Endothelial cell of umbilical vein (primary cell): Measurements from ENCODE around the gene MGME1. TPM values are rescaled to one million over a fixed set of nuclear protein-coding genes. Genes with fewer than 3 reads are reported as not detected.

ENCODE experiments used
- Bru-seq: library from RNA; stranded (reverse); fragments of 400-500 nt; gene quantifications from one replicate; lab custom pipeline; 2021; lab: Mats Ljungman, UMichigan
- BruChase-seq, 2 experiments: library from RNA; stranded (reverse); fragments of 400-500 nt; gene quantifications; one replicate each; lab custom pipeline; 2021; lab: Mats Ljungman, UMichigan
- BruUV-seq: library from RNA; stranded (reverse); fragments of 400-500 nt; replicated peaks from 2 replicates; lab custom pipeline; 2021; lab: Mats Ljungman, UMichigan
- CTCF ChIA-PET: fragments of 300-600, 350-600 bp; sonication (Branson Sonifier 250); formaldehyde crosslinking; loops from one replicate; lab custom pipeline; 2021; ENCODE audit warnings: antibody characterized with exemption, inconsistent platforms; lab: Charles Lee
- POLR2A ChIA-PET: fragments of 300-600, 350-600 bp; sonication (Branson Sonifier 250); formaldehyde crosslinking; loops from one replicate; lab custom pipeline; 2021; ENCODE audit warnings: antibody characterized with exemption, inconsistent platforms; lab: Charles Lee
- DNase-seq: peaks from one replicate; pipeline ENCODE4 v3.0.0-alpha.2; 2011; ENCODE audit warnings: low read depth, low spot score
- FAIRE-seq: peaks from 2 replicates; lab custom pipeline; 2011; peaks lifted over from hg19 to GRCh38; lab: Jason Lieb, UNC
- H2AFZ ChIP-seq: 2 replicates; pipeline ENCODE4 v1.6.0; 2012; ENCODE audit warnings: low read depth, low read length, control low read depth, inconsistent platforms
- H3K27ac ChIP-seq: 2 replicates; pipeline ENCODE4 v1.5.1; 2011; ENCODE audit warnings: low read depth, mild to moderate bottlenecking, control low read depth, low read length, moderate library complexity; ENCODE audit not compliant: insufficient read depth
- H3K27me3 ChIP-seq, 2 experiments: 2 replicates each; pipeline versions ENCODE4 v1.6.0 to v1.6.1; 2011; ENCODE audit warnings: low read length in 2 of 2, mixed read lengths in 1 of 2; ENCODE audit not compliant: control insufficient read depth in 2 of 2, insufficient read depth in 2 of 2
- H3K36me3 ChIP-seq, 2 experiments: 2 replicates in 1 of 2; 3 replicates in 1 of 2; pipeline ENCODE4 v1.5.1; 2011; ENCODE audit warnings: low read length in 2 of 2, mild to moderate bottlenecking in 1 of 2, moderate library complexity in 1 of 2; ENCODE audit not compliant: control insufficient read depth in 2 of 2, insufficient read depth in 2 of 2; ENCODE audit errors: extremely low read depth in 1 of 2
- H3K4me1 ChIP-seq: 3 replicates; pipeline ENCODE4 v1.5.1; 2011; ENCODE audit warnings: mild to moderate bottlenecking, low read length; ENCODE audit not compliant: control insufficient read depth, insufficient read depth; ENCODE audit errors: extremely low read depth
- H3K4me2 ChIP-seq: 2 replicates; pipeline ENCODE4 v1.6.1; 2011; ENCODE audit warnings: low read length, control low read depth, mixed read lengths; ENCODE audit not compliant: insufficient read depth
- H3K4me3 ChIP-seq, 3 experiments: fragments of 200-600 bp in 1 of 3; sonication (generic), shearing (Covaris generic) in 1 of 3; replicated peaks in 1 of 3; 2 replicates each; pipeline ENCODE4 v1.5.1; 2011 to 2016; ENCODE audit warnings: control low read depth in 3 of 3, low read length in 3 of 3, mild to moderate bottlenecking in 2 of 3, inconsistent platforms in 1 of 3, low read depth in 1 of 3, moderate library complexity in 1 of 3; ENCODE audit not compliant: insufficient read depth in 1 of 3
- H3K79me2 ChIP-seq: 2 replicates; pipeline ENCODE4 v1.6.0; 2012; ENCODE audit warnings: low read length, inconsistent platforms; ENCODE audit not compliant: control insufficient read depth, insufficient read depth
- H3K9ac ChIP-seq: replicated peaks from 2 replicates; pipeline ENCODE3; 2011; ENCODE audit warnings: low read length, control low read depth; ENCODE audit not compliant: insufficient read depth; ENCODE audit errors: extremely low read depth
- H3K9me1 ChIP-seq: replicated peaks from 3 replicates; pipeline ENCODE4 v1.6.0; 2011; ENCODE audit warnings: mild to moderate bottlenecking, low read length; ENCODE audit not compliant: control insufficient read depth, insufficient read depth; ENCODE audit errors: extremely low read depth
- H3K9me3 ChIP-seq: replicated peaks from 2 replicates; pipeline ENCODE4 v1.5.1; 2012; ENCODE audit warnings: low read length, inconsistent platforms; ENCODE audit not compliant: control insufficient read depth, insufficient read depth
- H4K20me1 ChIP-seq: replicated peaks from 2 replicates; pipeline ENCODE3; 2011; ENCODE audit warnings: mild to moderate bottlenecking, low read length; ENCODE audit not compliant: control insufficient read depth, insufficient read depth; ENCODE audit errors: extremely low read depth
- CTCF ChIP-seq, 2 donors: IDR thresholded peaks; 1 replicate in 1 of 2; 2 replicates in 1 of 2; pipeline ENCODE4 v1.5.1; 2011; ENCODE audit warnings: low read length in 2 of 2, mild to moderate bottlenecking in 2 of 2, moderate library complexity in 2 of 2, control low read depth in 1 of 2, inconsistent platforms in 1 of 2, low read depth in 1 of 2; ENCODE audit not compliant: insufficient read depth in 1 of 2; ENCODE audit errors: extremely low read depth in 1 of 2
- EZH2 ChIP-seq: IDR thresholded peaks from 2 replicates; pipeline ENCODE4 v1.6.1; 2012; ENCODE audit warnings: borderline replicate concordance, low read depth, mild to moderate bottlenecking, moderate library complexity, low read length, inconsistent platforms; ENCODE audit not compliant: severe bottlenecking
- FOS ChIP-seq: IDR thresholded peaks from 2 replicates; pipeline ENCODE4 v1.6.1; 2011; ENCODE audit warnings: mild to moderate bottlenecking, low read length, moderate library complexity, borderline replicate concordance; ENCODE audit not compliant: insufficient read depth
- GATA2 ChIP-seq: IDR thresholded peaks from 2 replicates; pipeline ENCODE4 v1.7.0; 2011; ENCODE audit warnings: low read depth, mild to moderate bottlenecking, moderate library complexity, mixed read lengths, low read length; ENCODE audit not compliant: insufficient read length, insufficient read depth
- JUN ChIP-seq: IDR thresholded peaks from 2 replicates; pipeline ENCODE4 v1.6.1; 2011; ENCODE audit warnings: borderline replicate concordance, low read depth; ENCODE audit not compliant: insufficient read length, insufficient read depth
- MAX ChIP-seq: IDR thresholded peaks from 2 replicates; pipeline ENCODE4 v1.6.1; 2011; ENCODE audit not compliant: insufficient read depth, insufficient read length
- MYC ChIP-seq: IDR thresholded peaks from one replicate; pipeline ENCODE4 v1.6.1; 2011; ENCODE audit warnings: mild to moderate bottlenecking, low read depth, low read length
- POLR2A ChIP-seq: IDR thresholded peaks from 2 replicates; pipeline ENCODE4 v1.6.1; 2012; ENCODE audit warnings: low read depth, mild to moderate bottlenecking, control low read depth, low read length
- POLR2AphosphoS5 ChIP-seq: IDR thresholded peaks from 2 replicates; pipeline ENCODE4 v1.6.1; 2012; ENCODE audit warnings: low read depth, mild to moderate bottlenecking, control low read depth, low read length, moderate library complexity; ENCODE audit not compliant: insufficient read depth
- dilution Hi-C: fragments of 300-500 bp; cut with MboI; formaldehyde crosslinking; loops from one replicate; pipeline ENCODE4 v1.15.0; 2019; ENCODE audit warnings: low sequenced_read_pairs; ENCODE audit not compliant: extremely low pct_ligation_motif_present
- intact Hi-C: fragments of 100-400 bp; cut with micrococcal nuclease; formaldehyde crosslinking; loops from one replicate; pipeline ENCODE4 v1.10.0; 2022
- long read RNA-seq: library from polyadenylated mRNA; stranded (forward); transcript quantifications from one replicate; pipeline ENCODE4 v2.0.0, GENCODE V29; 2021
- polyA minus RNA-seq, 3 experiments: library from RNA; depleted of rRNA, polyadenylated mRNA; stranded (reverse); fragments of >200 nt; gene quantifications; 1 replicate in 1 of 3; 2 replicates in 2 of 3; pipeline ENCODE4 v1.2.3, GENCODE V29; 2011
- polyA plus RNA-seq, 4 experiments: library from polyadenylated mRNA; depleted of rRNA in 3 of 4; stranded (reverse) in 3 of 4; unstranded in 1 of 4; fragments of >200 nt; gene quantifications; 2 replicates each; pipeline versions ENCODE4 v1.2.1 to v1.2.3, GENCODE V29; 2011 to 2012; ENCODE audit warnings: missing spikeins in 1 of 4
- total RNA-seq: library from RNA; stranded (reverse); gene quantifications from 2 replicates; pipeline ENCODE4 v1.2.3, GENCODE V29; 2021

Gene MGME1
- 18.0 and 26.2 TPM in 2 replicates for total RNA-seq
- 7.8 and 8.9 TPM in 2 replicates for polyA plus RNA-seq
- polyA plus RNA-seq (2011; cell fraction: cytosol; rRNA removed), result 11.2 and 11.7 TPM in 2 replicates
- polyA plus RNA-seq (2011; cell fraction: nucleus; rRNA removed), result 17.7 and 21.9 TPM in 2 replicates
- 10.4 and 18.0 TPM in 2 replicates for polyA plus RNA-seq (2012)
- polyA minus RNA-seq, result 10.5 and 14.1 TPM in 2 replicates
- 18.0 TPM for polyA minus RNA-seq (2011; cell fraction: cytosol; rRNA and poly(A)+ RNA removed)
- 13.2 and 15.8 TPM in 2 replicates for polyA minus RNA-seq (2011; cell fraction: nucleus; rRNA and poly(A)+ RNA removed)
- Bru-seq, nascent RNA, result percentile 83 among the genes with signal in this experiment
- BruChase-seq, experiment 1, labeled RNA remaining after a 6-hour chase, result percentile 74 among the genes with signal in this experiment
- percentile 78 among the genes with signal in this experiment for BruChase-seq, experiment 2, labeled RNA remaining after a 2-hour chase
- long read RNA-seq, transcript MGME1-203 (5 exons, 2,336 nt), result major isoform, 18 of 53 reads
- long read RNA-seq, partial matches to known transcripts, result 18 of 53 reads
- long read RNA-seq, other reads (novel, unspliced or antisense), result 16 of 53 reads

GRCh38 chr20:17968366-17969277 is at the start of gene MGME1, which contains the start of gene SNX5:
TSS of gene MGME1 (plus strand) at chr20:17969018. CDS start at chr20:17969860, 842 bp downstream.
TSS of gene SNX5 (minus strand) at chr20:17968794. CDS start at chr20:17968425, 369 bp downstream.
- peak; percentile 87 for FAIRE-seq

More at GRCh38 chr20:17968366-17969277, at the start of gene MGME1, which contains the start of gene SNX5:
- ChIA-PET CTCF (interaction anchor here (0.7 to 7.7 kb wide), 5 partner anchors 11 to 302 kb away, joined by 3 to 104 read pairs (median 8); no protein-coding TSS in a partner anchor), POLR2A (interaction anchor here (0.7 to 1.4 kb wide), 2 partner anchors 10 to 11 kb away, joined by 3 to 5 read pairs; no protein-coding TSS in a partner anchor)
- Histone ChIP-seq H4K20me1 (peaks cover 12% of the 10 kb centered on the region), H3K9me1 (no peaks in the 10 kb centered on the region), H3K9ac (peak within 1 kb of the TSS; percentile 97), H3K4me3 (peak within 1 kb of the TSS; percentile 76 to 97 (median 97)), H3K27me3 (no peaks in the 10 kb centered on the region), H2AFZ (peak within 1 kb of the TSS; percentile 65), H3K4me1 (peaks cover 62% of the 10 kb centered on the region), H3K27ac (peak within 1 kb of the TSS; percentile 92), H3K4me2 (peak within 1 kb of the TSS; percentile 99), H3K79me2 (peaks cover 84% of the 10 kb centered on the region), H3K9me3 (no peaks in the 10 kb centered on the region), H3K36me3 (no peaks in the 10 kb centered on the region)
- DNase-seq, result peak; percentile 100
- dilution Hi-C loops (no loop called here), intact Hi-C loops (loop anchor here (1.0 to 10.0 kb wide), 2 partner anchors 25 to 166 kb away; partner anchors contain the start of genes KAT14 and PET117)
- TF ChIP-seq CTCF (IDR thresholded peaks at IDR 0.05; ENCODE audit: extremely low read depth in 1 of 2, insufficient read depth in 1 of 2, low read depth in 1 of 2, low read length in 2 of 2), result no peak
- TF ChIP-seq POLR2AphosphoS5, result peak; percentile 96
- TF ChIP-seq JUN, result peak; percentile 77
- TF ChIP-seq FOS, result no peak
- TF ChIP-seq POLR2A, result peak; percentile 92
- TF ChIP-seq EZH2, result no peak
- TF ChIP-seq MAX, result peak; percentile 95
- peak; percentile 95 for TF ChIP-seq MYC
- TF ChIP-seq GATA2, result no peak
- BruUV-seq, result no TSS peak
